GM12878 (cell line): ENCODE data around the gene COL3A1.

Experiments used
- ATF3 ChIP-seq: IDR thresholded peaks from 2 replicates; pipeline ENCODE4 v1.6.1; 2011; ENCODE audit warnings: low read depth, mild to moderate bottlenecking, low read length, moderate library complexity, borderline replicate concordance; ENCODE audit errors: extremely low read depth
- CBX5 ChIP-seq: sonication (generic); IDR thresholded peaks from 2 replicates; pipeline ENCODE4 v1.6.1; 2016; ENCODE audit warnings: low read depth, moderate library complexity, mild to moderate bottlenecking, inconsistent platforms
- CTCF ChIP-seq, 3 experiments: IDR thresholded peaks in 2 of 3; conservative IDR thresholded peaks in 1 of 3; 2 replicates each; pipeline ENCODE4 v1.5.1; 2011; ENCODE audit warnings: low read depth in 3 of 3, low read length in 3 of 3, mild to moderate bottlenecking in 3 of 3, control low read depth in 2 of 3, moderate library complexity in 2 of 3, inconsistent platforms in 1 of 3, mixed read lengths in 1 of 3; ENCODE audit not compliant: control insufficient read depth in 2 of 3, insufficient read depth in 1 of 3; ENCODE audit errors: extremely low read depth in 1 of 3
- FOS ChIP-seq: IDR thresholded peaks from 3 replicates; pipeline ENCODE4 v1.6.1; 2011; ENCODE audit warnings: borderline replicate concordance; ENCODE audit not compliant: insufficient read length; ENCODE audit errors: extremely low read depth
- GATAD2B ChIP-seq: fragments of 450-650 bp; conservative IDR thresholded peaks from 2 replicates; pipeline ENCODE4 v1.6.1; 2017; ENCODE audit warnings: low read depth, mild to moderate bottlenecking, moderate library complexity
- LARP7 ChIP-seq: fragments of 450-650 bp; IDR thresholded peaks from 2 replicates; pipeline ENCODE4 v1.6.1; 2017; ENCODE audit warnings: mild to moderate bottlenecking
- PKNOX1 ChIP-seq: fragments of 450-650 bp; IDR thresholded peaks from 2 replicates; pipeline ENCODE4 v1.6.1; 2016; ENCODE audit warnings: mild to moderate bottlenecking
- RFX5 ChIP-seq: IDR thresholded peaks from 2 replicates; pipeline ENCODE4 v1.6.1; 2011; ENCODE audit warnings: low read depth, low read length, improper control_type of control experiment
- SMAD1 ChIP-seq: fragments of 450-650 bp; IDR thresholded peaks from 2 replicates; pipeline ENCODE4 v1.6.1; 2018; ENCODE audit warnings: mild to moderate bottlenecking, low read depth; ENCODE audit not compliant: partially characterized antibody
- SP1 ChIP-seq: IDR thresholded peaks from one replicate; pipeline ENCODE4 v1.6.1; 2011; ENCODE audit warnings: low read depth, low read length
- USF1 ChIP-seq: IDR thresholded peaks from 2 replicates; pipeline ENCODE4 v1.6.1; 2011; ENCODE audit warnings: borderline replicate concordance, low read depth, mild to moderate bottlenecking, moderate library complexity, mixed read lengths, low read length; ENCODE audit not compliant: insufficient read depth; ENCODE audit errors: extremely low read length
- ZNF384 ChIP-seq: IDR thresholded peaks from 2 replicates; pipeline ENCODE4 v1.6.1; 2012; ENCODE audit warnings: low read depth, mild to moderate bottlenecking, low read length, improper control_type of control experiment, borderline replicate concordance

GRCh38 chr2:189022492-189022891 is 48.3 kb downstream of the COL3A1 start:
- no peak for TF ChIP-seq ATF3
- no peak for TF ChIP-seq CBX5
- no peak for TF ChIP-seq SP1
- no peak for TF ChIP-seq GATAD2B
- TF ChIP-seq PKNOX1, result no peak
- no peak for TF ChIP-seq CTCF (IDR thresholded peaks at IDR 0.05 in 2 of 3, conservative IDR thresholded peaks at IDR 0.05 in 1 of 3; ENCODE audit: control insufficient read depth in 2 of 3, extremely low read depth in 1 of 3, insufficient read depth in 1 of 3, low read depth in 3 of 3, low read length in 3 of 3)
- no peak for TF ChIP-seq LARP7
- TF ChIP-seq ZNF384, result no peak
- no peak for TF ChIP-seq USF1
- no peak for TF ChIP-seq RFX5
- TF ChIP-seq FOS, result no peak
- no peak for TF ChIP-seq SMAD1
